GM18868 (cell line): ENCODE measurements around the gene GPR150.

ENCODE experiments used
- ATAC-seq: cut with Tn5 transposase; IDR thresholded peaks from one replicate; pipeline ENCODE4 v1.9.1; 2021; ENCODE audit warnings: mild to moderate bottlenecking, moderate library complexity; ENCODE audit not compliant: unreplicated experiment

GPR150 gene

GRCh38 chr5:95620030-95620869, at the start of gene GPR150:
Gene GPR150 (plus strand): TSS chr5:95620087. CDS start chr5:95620276, 189 bp downstream.
- peak; percentile 58 for ATAC-seq

DNA sequence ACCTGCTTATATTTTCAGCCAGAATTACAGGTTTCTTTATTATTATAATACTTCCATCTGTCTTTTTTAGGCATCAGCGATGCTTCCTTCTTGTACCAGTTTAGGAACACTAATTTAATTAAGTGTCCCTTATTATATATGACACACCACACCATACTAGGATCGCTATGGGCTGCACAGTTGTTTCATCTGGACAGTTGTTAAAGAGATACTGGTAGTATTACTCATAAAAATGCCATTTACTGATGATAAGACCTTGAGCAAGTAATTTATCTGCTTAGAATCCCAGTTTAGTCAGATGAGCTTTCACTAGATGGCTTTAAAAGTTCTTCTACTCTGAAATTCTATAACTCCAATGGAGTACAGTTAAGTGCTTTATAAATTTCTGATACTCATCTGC, 47.9 kb upstream of the GPR150 start:
- ATAC-seq: no peak

DNA sequence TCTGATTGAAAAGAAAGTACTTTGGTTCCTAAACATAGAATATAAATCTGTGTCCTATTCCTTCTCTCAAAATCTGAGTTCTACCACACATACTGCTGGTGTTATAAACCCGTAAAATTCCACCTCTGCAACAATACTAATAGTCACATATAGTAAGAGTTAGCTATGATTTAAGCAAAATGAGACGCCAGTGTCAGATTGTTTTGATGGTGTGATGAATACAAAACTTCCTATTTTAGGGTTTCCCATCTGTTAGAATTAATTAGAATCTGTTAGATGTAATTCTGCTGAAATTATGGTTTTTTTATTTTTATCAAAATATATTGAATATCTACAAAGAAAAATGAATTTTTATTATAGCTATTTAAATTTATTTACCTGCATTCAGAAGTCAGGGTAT, 38.3 kb upstream of the GPR150 start:
- no peak for ATAC-seq

DNA sequence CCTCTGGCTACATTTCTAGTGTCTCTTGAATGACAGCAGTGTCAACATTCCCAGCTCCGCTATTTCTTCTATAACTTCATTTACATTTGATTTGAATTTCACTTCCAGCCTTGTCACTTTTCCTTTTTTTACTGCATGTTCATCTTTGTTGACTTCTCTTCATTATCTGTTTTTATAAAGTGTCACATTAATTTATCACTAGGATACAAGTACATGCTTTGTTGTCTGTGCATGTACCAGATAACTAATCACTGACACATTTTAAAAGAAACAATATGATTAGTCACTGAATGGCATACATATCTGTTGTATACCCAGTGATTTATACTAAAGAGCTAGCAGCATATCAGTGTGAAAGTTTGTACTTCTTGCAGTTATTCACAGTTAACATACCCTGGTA, 35.9 kb upstream of the GPR150 start:
- ATAC-seq: no peak

GRCh38 chr5:95590880-95591279, 29.0 kb upstream of the GPR150 start:
- no peak for ATAC-seq

- peak; percentile 97 for ATAC-seq
These were observed 28.4 kb upstream of the GPR150 start for GRCh38 chr5:95591490-95591901.

DNA sequence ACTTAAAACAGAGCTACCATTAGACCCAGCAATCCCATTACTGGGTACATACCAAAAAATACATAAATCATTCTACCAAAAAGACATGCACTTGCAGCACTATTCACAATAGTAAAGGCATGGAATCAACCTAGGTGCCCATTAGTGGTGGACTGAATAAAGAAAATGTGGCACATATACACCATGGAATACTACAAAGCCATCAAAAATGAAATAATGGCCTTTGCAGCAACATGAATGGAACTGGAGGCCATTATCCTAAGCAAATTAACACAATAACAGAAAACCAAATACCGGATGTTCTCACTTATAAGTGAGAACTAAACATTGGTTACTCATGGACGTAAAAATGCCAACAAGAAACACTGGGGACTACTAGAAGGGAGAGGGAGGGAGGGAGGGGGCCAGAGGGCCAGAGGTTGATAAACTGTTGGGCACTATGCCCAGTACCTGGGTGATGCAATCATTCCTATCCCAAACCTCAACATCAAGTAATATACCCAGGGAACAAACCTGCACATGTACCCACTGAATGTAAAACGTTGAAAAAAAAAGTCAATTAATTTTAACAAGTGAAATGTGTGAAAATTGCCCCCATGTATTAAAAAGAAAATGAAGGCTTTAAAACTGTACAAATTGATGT, 24.5 kb upstream of the GPR150 start:
- no peak for ATAC-seq

DNA sequence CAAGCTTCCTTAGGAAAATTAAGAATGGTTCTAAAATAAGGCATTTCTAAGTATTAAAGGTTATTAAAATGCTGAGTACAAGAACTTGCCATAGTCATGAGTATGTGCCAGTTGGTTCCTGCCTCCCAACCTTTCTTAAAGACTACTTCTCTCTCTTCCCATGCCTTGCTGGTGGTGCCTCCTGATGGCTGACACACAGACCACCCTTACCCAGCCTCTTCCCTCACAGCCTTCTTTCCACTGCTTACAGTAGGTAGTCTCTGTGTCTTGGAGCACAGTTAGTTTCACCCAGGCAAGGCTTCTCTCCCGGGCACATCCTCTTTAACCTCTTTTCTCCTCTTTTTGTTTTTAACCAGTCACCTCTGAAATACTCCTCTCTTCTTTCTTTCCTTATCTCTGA, 20.6 kb upstream of the GPR150 start:
- ATAC-seq: no peak

DNA sequence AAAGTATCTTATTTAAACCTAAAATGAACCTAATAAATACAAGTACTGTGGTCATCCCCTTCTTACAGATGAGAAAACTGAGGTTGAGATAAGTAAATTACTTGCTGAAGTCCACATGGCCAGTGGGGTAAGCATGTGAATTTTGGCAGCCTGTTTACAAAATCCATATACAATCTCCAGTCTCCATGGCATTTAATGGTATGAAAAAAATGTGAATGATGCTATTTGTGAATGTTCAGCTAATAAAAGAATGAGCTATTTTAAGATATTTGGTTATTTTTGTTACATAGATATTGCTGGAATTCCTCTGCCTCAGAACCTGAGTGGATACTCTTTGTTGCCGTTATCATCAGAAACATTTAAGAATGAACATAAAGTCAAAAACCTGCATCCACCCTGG, 19.3 kb upstream of the GPR150 start:
- ATAC-seq: no peak

- ATAC-seq: no peak
These were observed 14.1 kb upstream of the GPR150 start for GRCh38 chr5:95605786-95606185.

- no peak for ATAC-seq
These were observed 13.5 kb upstream of the GPR150 start for GRCh38 chr5:95606419-95606818.

DNA sequence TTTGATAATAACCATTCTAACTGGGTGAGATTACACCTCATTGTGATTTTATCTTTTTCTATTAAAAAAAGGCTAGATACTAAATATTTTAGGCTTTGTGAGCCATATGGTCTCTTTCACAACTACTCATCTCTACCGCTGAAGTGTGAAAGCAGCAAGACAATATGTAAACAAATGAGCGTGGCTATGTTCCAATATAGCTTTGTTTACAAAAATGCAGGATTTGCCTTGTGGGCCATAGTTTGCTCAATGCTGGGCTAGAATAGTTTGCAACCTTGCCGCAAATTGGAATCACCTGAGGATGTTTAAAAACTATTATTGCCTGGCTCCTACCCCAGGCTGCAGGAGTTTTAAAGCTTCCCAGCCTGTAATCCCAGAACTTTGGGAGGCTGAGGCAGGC, 10.2 kb upstream of the GPR150 start:
- ATAC-seq: no peak

DNA sequence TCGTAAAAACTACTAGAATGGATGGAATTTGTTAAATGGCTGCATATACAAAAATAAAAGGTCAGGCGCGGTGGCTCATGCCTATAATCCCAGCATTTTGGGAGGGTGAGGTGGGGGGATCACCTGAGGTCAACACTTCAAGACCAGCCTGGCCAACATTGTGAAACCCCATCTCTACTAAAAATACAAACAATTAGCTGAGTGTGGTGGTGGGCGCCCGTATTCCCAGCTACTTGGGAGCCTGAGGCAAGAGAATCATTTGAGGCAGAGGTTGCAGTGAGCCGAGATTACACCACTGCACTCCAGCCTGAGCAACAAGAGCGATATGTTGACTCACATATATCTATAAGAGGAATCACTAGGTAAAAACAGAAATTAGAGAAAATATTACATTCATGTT, 9.3 kb upstream of the GPR150 start:
- ATAC-seq: no peak

- no peak for ATAC-seq
These were observed 8.5 kb upstream of the GPR150 start for GRCh38 chr5:95611396-95611795.

GRCh38 chr5:95613514-95613913, 6.4 kb upstream of the GPR150 start:
- ATAC-seq: no peak

DNA sequence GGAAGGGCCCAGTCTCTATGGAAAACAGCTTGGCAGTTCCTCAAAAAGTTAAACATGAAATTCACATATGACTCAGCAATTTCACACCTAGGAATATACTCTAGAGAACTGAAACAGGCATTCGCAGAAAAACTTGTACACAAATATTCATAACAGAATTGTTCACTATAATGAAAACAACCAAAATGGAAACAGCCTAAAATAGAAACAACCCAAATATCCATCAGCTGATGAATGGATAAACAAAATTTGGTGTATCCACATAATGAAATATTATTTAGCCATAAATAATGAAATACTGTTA, 4.8 kb upstream of the GPR150 start:
- ATAC-seq: peak; percentile 49

DNA sequence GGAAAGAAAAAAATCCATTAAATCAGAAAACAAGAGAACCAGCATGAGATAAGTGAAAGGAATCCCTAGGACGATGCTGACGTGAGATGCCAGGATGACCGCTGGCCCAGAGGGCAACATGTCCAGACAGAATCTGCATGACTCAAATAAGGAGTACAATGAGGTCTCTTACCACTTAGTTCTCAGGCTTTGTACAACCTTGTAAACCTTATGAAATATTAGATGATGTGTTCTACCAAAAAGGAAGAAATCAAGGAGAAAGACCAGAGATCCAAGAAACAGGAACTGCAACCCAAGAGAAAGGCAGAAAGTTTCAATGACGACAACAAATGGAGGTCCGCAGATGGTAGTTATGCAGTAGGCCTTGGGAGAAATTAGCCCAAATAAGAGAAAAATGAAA, 2.8 kb upstream of the GPR150 start:
- ATAC-seq: peak; percentile 25

DNA sequence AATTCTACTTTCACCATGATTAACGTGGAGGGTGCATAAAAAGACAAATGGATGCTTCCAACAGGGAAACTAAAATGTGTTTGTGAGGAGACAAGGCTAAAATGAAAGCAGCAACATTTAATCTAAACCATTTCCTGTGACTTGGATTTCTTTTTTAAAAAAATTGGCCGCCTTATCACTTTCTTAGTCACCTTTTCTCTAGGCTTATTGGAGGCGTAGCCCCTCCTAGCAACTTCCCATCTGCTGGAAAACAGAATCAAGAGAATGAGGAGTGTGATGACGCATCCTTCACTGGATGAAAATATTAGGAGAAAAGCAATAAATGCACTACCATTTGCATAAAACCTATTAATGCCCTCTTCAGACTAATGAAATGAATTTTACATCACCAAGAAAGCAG, 791 bp upstream of the GPR150 start:
- ATAC-seq: no peak

GRCh38 chr5:95619514-95620029, 315 bp upstream of the GPR150 start:
- no peak for ATAC-seq

DNA sequence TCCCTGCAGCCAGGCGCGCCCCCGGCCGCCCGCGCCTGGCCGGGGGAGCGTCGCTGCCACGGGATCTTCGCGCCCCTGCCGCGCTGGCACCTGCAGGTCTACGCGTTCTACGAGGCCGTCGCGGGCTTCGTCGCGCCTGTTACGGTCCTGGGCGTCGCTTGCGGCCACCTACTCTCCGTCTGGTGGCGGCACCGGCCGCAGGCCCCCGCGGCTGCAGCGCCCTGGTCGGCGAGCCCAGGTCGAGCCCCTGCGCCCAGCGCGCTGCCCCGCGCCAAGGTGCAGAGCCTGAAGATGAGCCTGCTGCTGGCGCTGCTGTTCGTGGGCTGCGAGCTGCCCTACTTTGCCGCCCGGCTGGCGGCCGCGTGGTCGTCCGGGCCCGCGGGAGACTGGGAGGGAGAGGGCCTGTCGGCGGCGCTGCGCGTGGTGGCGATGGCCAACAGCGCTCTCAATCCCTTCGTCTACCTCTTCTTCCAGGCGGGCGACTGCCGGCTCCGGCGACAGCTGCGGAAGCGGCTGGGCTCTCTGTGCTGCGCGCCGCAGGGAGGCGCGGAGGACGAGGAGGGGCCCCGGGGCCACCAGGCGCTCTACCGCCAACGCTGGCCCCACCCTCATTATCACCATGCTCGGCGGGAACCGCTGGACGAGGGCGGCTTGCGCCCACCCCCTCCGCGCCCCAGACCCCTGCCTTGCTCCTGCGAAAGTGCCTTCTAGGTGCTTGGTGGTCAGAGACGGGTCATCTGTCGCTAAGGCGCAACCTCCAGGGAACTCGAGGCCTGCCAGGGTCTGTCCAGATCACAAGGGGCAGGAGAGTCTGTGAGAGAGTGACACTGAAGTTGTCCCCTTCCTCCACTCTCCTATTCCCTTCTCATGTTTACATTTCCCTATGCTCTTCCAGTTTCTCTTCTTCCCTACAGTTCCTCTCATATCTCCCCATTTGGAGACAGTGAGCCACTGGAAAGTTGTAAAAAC, 1.3 kb downstream of the GPR150 start:
- ATAC-seq: peak; percentile 44
